Heart left ventricle (tissue), 13 donors: Measurements from ENCODE around the gene DTNB.

Experiments used
- CTCF ChIP-seq, 12 donors: fragments of 200-600 bp; sonication (generic) in 4 of 12; IDR thresholded peaks; one replicate each; pipeline versions ENCODE4 v1.5.0 to v1.8.0; 2018 to 2022; ENCODE audit warnings: antibody characterized with exemption in 12 of 12, mild to moderate bottlenecking in 5 of 12
- POLR2A ChIP-seq, 2 donors: fragments of 450-650 bp; IDR thresholded peaks; one replicate each; pipeline ENCODE4 v1.6.1; 2017; ENCODE audit warnings: antibody characterized with exemption in 2 of 2, mild to moderate bottlenecking in 2 of 2, moderate library complexity in 2 of 2
- donor health status: ischemic (EF 13 %, LVEDD 7.1; RV severe dilation, severe dysfunction).
- donor health status: DM: no; HTN: yes; CAD: no.
- donor health status: DM: no; HTN: no; CAD: no.
- donor health status: ischemic (EF 25% LVEDD 6.9; RV normal size, moderate dysfunction).
- donor health status: ischemic (EF 25% LVEDD 5.7; RV mildly dilated, moderate dysfunction).
- donor health status: ischemic (EF 35%, LVEDD 5.7; RV mildly dilated, moderate dysfunction).
- donor health status: nonischemic (EF 11% LVEDD 7.7; RV severe dilation, severe dysfunction).
- donor health status: DM: yes; HTN: yes; CAD: no.
- donor health status: PGD.
- donor health status: ischemic (EF 29% LVEDD 5.4; RV normal size, mild dysfunction).
- donor health status: nonischemic (EF 23%, LVEDD 6.1; RV moderate dilation, normal function).

- TF ChIP-seq CTCF (IDR thresholded peaks at IDR 0.05) (no peak), POLR2A (IDR thresholded peaks at IDR 0.05) (no peak)
Observed at GRCh38 chr2:25505182-25505581, 168.2 kb downstream of the DTNB start.
